Smooth muscle cell (in vitro differentiated cells): ENCODE data around the gene TRMT44. TPM values are rescaled to one million over a fixed set of nuclear protein-coding genes. Genes with fewer than 3 reads are reported as not detected.

ENCODE experiments used
- DNase-seq: peaks from one replicate; lab custom pipeline; 2025; ENCODE audit not compliant: unreplicated experiment; lab: John Stamatoyannopoulos, UW
- H2AFZ ChIP-seq: fragments of 200-600 bp; sonication (generic); 2 replicates; pipeline ENCODE4 v1.6.0; 2016; ENCODE audit warnings: antibody characterized with exemption, low read depth, mild to moderate bottlenecking
- H3F3A ChIP-seq: fragments of 200-600 bp; sonication (generic); 2 replicates; pipeline ENCODE4 v1.6.0; 2017; ENCODE audit warnings: antibody characterized with exemption, low read depth
- H3K27ac ChIP-seq: fragments of 200-600 bp; sonication (generic); 2 replicates; pipeline ENCODE4 v1.5.1; 2016; ENCODE audit warnings: low read depth, mild to moderate bottlenecking
- H3K27me3 ChIP-seq: fragments of 200-600 bp; sonication (generic); 2 replicates; pipeline ENCODE4 v1.6.1; 2016; ENCODE audit warnings: low read depth, mild to moderate bottlenecking
- H3K36me3 ChIP-seq: fragments of 200-600 bp; sonication (generic); 2 replicates; pipeline ENCODE4 v1.5.1; 2016; ENCODE audit warnings: low read depth
- H3K4me1 ChIP-seq: fragments of 200-600 bp; sonication (generic); 2 replicates; pipeline ENCODE4 v1.5.1; 2016; ENCODE audit warnings: low read depth
- H3K4me2 ChIP-seq: fragments of 200-600 bp; sonication (generic); 2 replicates; pipeline ENCODE4 v1.6.0; 2016; ENCODE audit warnings: mild to moderate bottlenecking
- H3K4me3 ChIP-seq: fragments of 200-600 bp; sonication (generic); 2 replicates; pipeline ENCODE4 v1.5.1; 2016; ENCODE audit warnings: mild to moderate bottlenecking
- H3K79me2 ChIP-seq: fragments of 200-600 bp; sonication (generic); 2 replicates; pipeline ENCODE4 v1.6.0; 2016; ENCODE audit warnings: low read depth, mild to moderate bottlenecking
- H3K9ac ChIP-seq: fragments of 200-600 bp; sonication (generic); 2 replicates; pipeline ENCODE4 v1.6.0; 2016; ENCODE audit warnings: low read depth
- H3K9me3 ChIP-seq: fragments of 200-600 bp; sonication (generic); replicated peaks from 2 replicates; pipeline ENCODE4 v1.5.1; 2016; ENCODE audit warnings: low read depth
- H4K20me1 ChIP-seq: fragments of 200-600 bp; sonication (generic); 2 replicates; pipeline ENCODE4 v1.6.0; 2016; ENCODE audit warnings: low read depth
- CTCF ChIP-seq: fragments of 200-600 bp; sonication (generic); IDR thresholded peaks from 2 replicates; pipeline ENCODE4 v1.5.1; 2017; ENCODE audit warnings: borderline replicate concordance, mild to moderate bottlenecking, antibody characterized with exemption; ENCODE audit not compliant: insufficient read depth, poor library complexity, severe bottlenecking
- WGBS: methylation state at CpG from one replicate; pipeline ENCODE4 v1.1.7; 2016; ENCODE audit warnings: low lambda C conversion rate; 5-methylcytosine and 5-hydroxymethylcytosine counted together
- polyA plus RNA-seq: library from polyadenylated mRNA; unstranded; fragments of >200 nt; fragmentation: Nextera tagmentation; extraction: Ambion mirVana; gene quantifications from 2 replicates; pipeline ENCODE4 v1.2.1, GENCODE V29; 2016
- total RNA-seq: library from RNA; depleted of rRNA; stranded (reverse); fragments of >200 nt; gene quantifications from 2 replicates; pipeline ENCODE4 v1.2.3, GENCODE V29; 2014

Gene TRMT44
- total and polyA plus RNA-seq, 2 experiments from 2014 or later = 5.0 to 18.7 TPM

GRCh38 chr4:8468746-8469535 lies 28.4 kb downstream of the TRMT44 start:
- no peak overlapping the region for H3K27ac ChIP-seq
- no peak overlapping the region for H3K4me3 ChIP-seq
- no peak overlapping the region for H2AFZ ChIP-seq
- DNase-seq = no peak
- no peaks in the 10 kb centered on the region for H3K27me3 ChIP-seq
- no peaks in the 10 kb centered on the region for H3F3A ChIP-seq
- H4K20me1 ChIP-seq = peaks cover 10% of the 10 kb centered on the region
- no peaks in the 10 kb centered on the region for H3K4me1 ChIP-seq
- 55% methylated on average over 19 of the region's 21 CpGs for WGBS
- no peaks in the 10 kb centered on the region for H3K9me3 ChIP-seq
- no peak overlapping the region for H3K9ac ChIP-seq
- H3K36me3 ChIP-seq = no peaks in the 10 kb centered on the region
- peak; percentile 91 for TF ChIP-seq CTCF
- no peak overlapping the region for H3K4me2 ChIP-seq
- no peaks in the 10 kb centered on the region for H3K79me2 ChIP-seq

DNA sequence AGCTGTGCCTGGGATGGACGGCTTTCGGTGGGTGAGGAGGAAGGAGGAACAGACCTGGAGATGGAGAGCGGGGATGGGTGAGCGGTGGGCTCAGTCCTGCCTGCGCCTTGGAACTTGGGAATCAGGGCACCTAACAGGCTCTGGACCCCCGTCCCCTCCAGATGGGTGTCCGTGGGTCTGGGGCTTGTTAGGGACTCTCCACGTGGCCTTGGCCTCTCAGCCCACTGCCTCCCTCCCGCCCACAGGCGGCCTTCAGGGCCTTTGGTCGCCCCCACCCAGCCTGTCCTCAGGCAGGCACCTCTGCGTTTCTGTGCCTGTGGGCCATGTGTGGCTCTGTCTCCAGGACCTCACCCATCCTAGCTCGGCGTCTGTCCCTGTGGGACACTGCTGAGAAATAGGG lies 29.0 kb downstream of the TRMT44 start:
- 97% methylated on average over 14 of the region's 14 CpGs for WGBS
- H3K4me1 ChIP-seq = no peaks in the 10 kb centered on the region
- H3F3A ChIP-seq = no peaks in the 10 kb centered on the region
- no peak overlapping the region for H3K4me2 ChIP-seq
- no peaks in the 10 kb centered on the region for H3K36me3 ChIP-seq
- H3K27ac ChIP-seq = no peak overlapping the region
- no peak overlapping the region for H3K9ac ChIP-seq
- peaks cover 10% of the 10 kb centered on the region for H4K20me1 ChIP-seq
- no peaks in the 10 kb centered on the region for H3K9me3 ChIP-seq
- H3K27me3 ChIP-seq = no peaks in the 10 kb centered on the region
- TF ChIP-seq CTCF = no peak
- H2AFZ ChIP-seq = no peak overlapping the region
- no peak for DNase-seq
- no peak overlapping the region for H3K4me3 ChIP-seq
- no peaks in the 10 kb centered on the region for H3K79me2 ChIP-seq

DNA sequence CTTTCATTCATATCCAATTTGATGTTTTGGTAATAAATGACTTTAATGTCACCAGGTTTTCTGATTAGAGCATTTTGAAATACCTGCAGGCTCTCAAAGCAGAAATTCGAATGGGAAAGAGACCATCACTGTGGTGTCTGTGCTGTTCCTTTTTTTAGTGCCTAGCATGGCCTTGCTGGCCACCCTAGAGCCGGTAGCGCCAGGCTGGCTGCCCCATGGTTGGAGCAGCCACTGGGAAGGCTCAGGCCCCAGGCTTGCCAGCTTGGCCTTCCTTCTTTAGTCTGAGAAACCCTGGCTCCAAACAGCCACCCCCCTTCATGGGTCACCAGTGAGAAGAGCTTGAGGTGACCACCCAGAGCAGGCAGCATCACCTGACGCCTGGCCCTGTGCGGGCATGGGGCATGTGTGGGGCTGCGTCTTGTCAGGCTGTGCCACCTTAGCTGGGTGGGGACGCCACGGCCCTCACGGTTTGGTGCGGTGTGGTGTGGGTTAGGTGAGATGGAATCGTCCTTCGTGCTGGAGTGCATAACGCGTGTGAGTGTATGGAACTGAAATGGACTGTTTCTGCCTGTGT lies 30.0 kb downstream of the TRMT44 start:
- Histone ChIP-seq H3K4me3 (no peak overlapping the region), H3K4me1 (no peaks in the 10 kb centered on the region), H3K79me2 (no peaks in the 10 kb centered on the region), H3F3A (no peaks in the 10 kb centered on the region), H4K20me1 (peaks cover 10% of the 10 kb centered on the region), H3K9ac (no peak overlapping the region), H3K27ac (no peak overlapping the region), H3K9me3 (no peaks in the 10 kb centered on the region), H3K36me3 (no peaks in the 10 kb centered on the region), H3K4me2 (no peak overlapping the region), H3K27me3 (no peaks in the 10 kb centered on the region), H2AFZ (no peak overlapping the region)
- WGBS = 98% methylated on average over 14 of the region's 14 CpGs
- TF ChIP-seq CTCF = no peak
- DNase-seq = no peak
